ENCODE data around the gene CD46. TPM values are rescaled to one million over a fixed set of nuclear protein-coding genes. Genes with fewer than 3 reads are reported as not detected.
"Not testable (repeated sequence)": the region's sequence is repeated elsewhere in the genome, so short reads cannot be mapped to it uniquely, and the experiment has no call there.

The CD46 gene
- total RNA-seq, 1 experiment from 2014 or later: 184 TPM

DNA sequence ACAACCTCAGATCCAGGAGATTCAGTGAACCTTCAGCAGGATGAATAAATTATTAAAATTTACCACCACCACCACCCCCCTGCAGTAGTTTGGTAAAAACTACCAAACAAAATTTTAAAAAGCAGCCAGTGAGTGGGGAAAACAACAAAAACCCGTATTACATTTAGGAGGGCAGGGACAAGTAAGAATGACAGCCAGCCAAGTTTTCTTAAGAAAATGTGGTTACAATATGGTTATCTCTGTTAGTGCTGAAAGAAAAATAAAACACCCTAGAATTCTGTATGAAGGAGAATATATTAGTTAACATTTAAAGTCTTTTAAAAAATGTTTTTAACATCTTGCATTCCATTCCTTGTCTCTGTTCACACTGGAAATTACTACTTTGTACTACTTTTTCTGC, 14.7 kb downstream of the CD46 start:
- Mint-ChIP-seq H3K27ac (ENCODE audit: low read depth, unreplicated experiment) (peak overlapping the region; percentile 9), H3K4me3 (ENCODE audit: unreplicated experiment) (no peak overlapping the region), H3K9me3 (ENCODE audit: unreplicated experiment) (peaks cover under 1% of the 10 kb centered on the region), H3K36me3 (ENCODE audit: insufficient read depth, unreplicated experiment) (peaks cover 100% of the 10 kb centered on the region), H3K4me1 (ENCODE audit: insufficient read depth, unreplicated experiment) (no peaks in the 10 kb centered on the region), H3K27me3 (ENCODE audit: insufficient read depth, unreplicated experiment) (no peaks in the 10 kb centered on the region)
- ChIA-PET CTCF (interaction anchor here (1.5 kb wide), 1 partner anchor 9 kb away, joined by 3 read pairs; no protein-coding TSS in a partner anchor), POLR2A (interaction anchor here (0.8 to 4.5 kb wide), 5 partner anchors 10 to 25 kb away, joined by 3 to 26 read pairs (median 3); partner anchors contain the start of gene CD46)
- intact Hi-C loops (cut with micrococcal nuclease): no loop called here
- DNase-seq (ENCODE audit: unreplicated experiment): no peak
- BruUV-seq (replicated peaks): no TSS peak
- TF ChIP-seq, protein P1, sequence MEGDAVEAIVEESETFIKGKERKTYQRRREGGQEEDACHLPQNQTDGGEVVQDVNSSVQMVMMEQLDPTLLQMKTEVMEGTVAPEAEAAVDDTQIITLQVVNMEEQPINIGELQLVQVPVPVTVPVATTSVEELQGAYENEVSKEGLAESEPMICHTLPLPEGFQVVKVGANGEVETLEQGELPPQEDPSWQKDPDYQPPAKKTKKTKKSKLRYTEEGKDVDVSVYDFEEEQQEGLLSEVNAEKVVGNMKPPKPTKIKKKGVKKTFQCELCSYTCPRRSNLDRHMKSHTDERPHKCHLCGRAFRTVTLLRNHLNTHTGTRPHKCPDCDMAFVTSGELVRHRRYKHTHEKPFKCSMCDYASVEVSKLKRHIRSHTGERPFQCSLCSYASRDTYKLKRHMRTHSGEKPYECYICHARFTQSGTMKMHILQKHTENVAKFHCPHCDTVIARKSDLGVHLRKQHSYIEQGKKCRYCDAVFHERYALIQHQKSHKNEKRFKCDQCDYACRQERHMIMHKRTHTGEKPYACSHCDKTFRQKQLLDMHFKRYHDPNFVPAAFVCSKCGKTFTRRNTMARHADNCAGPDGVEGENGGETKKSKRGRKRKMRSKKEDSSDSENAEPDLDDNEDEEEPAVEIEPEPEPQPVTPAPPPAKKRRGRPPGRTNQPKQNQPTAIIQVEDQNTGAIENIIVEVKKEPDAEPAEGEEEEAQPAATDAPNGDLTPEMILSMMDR (IDR thresholded peaks at IDR 0.05; ENCODE audit: unreplicated experiment): no peak

DNA sequence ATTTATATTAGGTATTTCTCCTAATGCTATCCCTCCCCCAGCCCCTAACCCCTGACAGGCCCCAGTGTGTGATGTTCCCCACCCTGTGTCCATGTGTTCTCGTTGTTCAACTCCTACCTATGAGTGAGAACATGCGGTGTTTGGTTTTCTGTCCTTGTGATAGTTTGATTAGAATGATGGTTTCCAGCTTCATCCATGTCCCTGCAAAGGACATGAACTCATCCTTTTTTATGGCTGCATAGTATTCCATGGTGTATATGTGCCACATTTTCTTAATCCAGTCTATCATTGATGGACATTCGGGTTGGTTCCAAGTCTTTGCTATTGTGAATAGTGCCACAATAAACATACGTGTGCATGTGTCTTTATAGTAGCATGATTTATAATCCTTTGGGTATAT, 18.7 kb downstream of the CD46 start:
- CTCF ChIA-PET; intact Hi-C loops (cut with micrococcal nuclease); BruUV-seq (replicated peaks); H3K4me3 Mint-ChIP-seq (ENCODE audit: unreplicated experiment); H3K27me3 Mint-ChIP-seq (ENCODE audit: insufficient read depth, unreplicated experiment); POLR2A ChIA-PET; H3K27ac Mint-ChIP-seq (ENCODE audit: low read depth, unreplicated experiment); H3K4me1 Mint-ChIP-seq (ENCODE audit: insufficient read depth, unreplicated experiment); H3K9me3 Mint-ChIP-seq (ENCODE audit: unreplicated experiment); DNase-seq (ENCODE audit: unreplicated experiment): not testable (repeated sequence)
- peaks cover 94% of the 10 kb centered on the region for H3K36me3 Mint-ChIP-seq (ENCODE audit: insufficient read depth, unreplicated experiment)

DNA sequence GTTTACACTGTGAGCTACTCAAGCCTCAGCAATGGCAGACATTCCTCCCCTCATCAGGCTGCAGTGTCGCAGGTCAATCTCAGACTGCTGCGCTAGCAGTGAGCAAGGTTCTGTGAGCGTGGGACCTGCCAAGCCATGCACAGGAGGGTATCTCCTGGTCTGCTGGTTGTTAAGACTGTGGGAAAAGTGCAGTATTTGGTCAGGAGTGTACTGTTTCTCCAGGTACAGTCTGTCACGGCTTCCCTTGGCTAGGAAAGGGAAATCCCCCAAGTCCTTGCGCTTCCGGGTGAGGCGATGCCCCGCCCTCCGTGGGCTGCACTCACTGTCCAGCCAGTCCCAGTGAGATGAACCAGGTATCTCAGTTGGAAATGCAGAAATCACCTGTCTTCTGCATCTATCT, 24.2 kb downstream of the CD46 start:
- DNase-seq (ENCODE audit: unreplicated experiment); H3K4me1 Mint-ChIP-seq (ENCODE audit: insufficient read depth, unreplicated experiment); H3K4me3 Mint-ChIP-seq (ENCODE audit: unreplicated experiment); H3K27me3 Mint-ChIP-seq (ENCODE audit: insufficient read depth, unreplicated experiment); intact Hi-C loops (cut with micrococcal nuclease); H3K27ac Mint-ChIP-seq (ENCODE audit: low read depth, unreplicated experiment); BruUV-seq (replicated peaks): not testable (repeated sequence)
- ChIA-PET POLR2A (interaction anchor here (0.7 to 3.3 kb wide), 3 partner anchors 10 to 121 kb away, joined by 4 to 20 read pairs (median 16); partner anchors contain the start of gene CD46), CTCF (interaction anchor here (0.9 to 4.1 kb wide), 7 partner anchors 9 to 93 kb away, joined by 3 to 23 read pairs (median 3); no protein-coding TSS in a partner anchor)
- H3K9me3 Mint-ChIP-seq (ENCODE audit: unreplicated experiment): peaks cover 24% of the 10 kb centered on the region
- peaks cover 67% of the 10 kb centered on the region for H3K36me3 Mint-ChIP-seq (ENCODE audit: insufficient read depth, unreplicated experiment)

DNA sequence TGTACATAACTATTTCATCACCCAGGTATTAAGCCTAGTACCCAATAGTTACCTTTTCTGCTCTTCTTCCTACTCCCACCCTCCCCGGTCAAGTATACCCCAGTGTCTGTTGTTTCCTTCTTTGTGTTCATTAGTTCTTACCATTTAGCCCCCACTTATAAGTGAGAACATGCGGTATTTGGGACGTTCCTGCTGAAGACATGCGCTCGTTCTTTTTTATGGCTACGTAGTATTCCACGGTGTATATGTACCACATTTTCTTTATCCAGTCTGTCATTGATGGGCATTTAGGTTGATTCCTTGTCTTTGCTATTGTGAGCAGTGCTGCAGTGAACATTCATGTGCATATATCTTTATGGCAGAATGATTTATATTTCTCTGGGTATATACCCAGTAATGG, 25.6 kb downstream of the CD46 start:
- H3K27ac Mint-ChIP-seq (ENCODE audit: low read depth, unreplicated experiment); H3K4me3 Mint-ChIP-seq (ENCODE audit: unreplicated experiment); H3K27me3 Mint-ChIP-seq (ENCODE audit: insufficient read depth, unreplicated experiment); DNase-seq (ENCODE audit: unreplicated experiment); BruUV-seq (replicated peaks); intact Hi-C loops (cut with micrococcal nuclease); H3K4me1 Mint-ChIP-seq (ENCODE audit: insufficient read depth, unreplicated experiment): not testable (repeated sequence)
- peaks cover 16% of the 10 kb centered on the region for H3K9me3 Mint-ChIP-seq (ENCODE audit: unreplicated experiment)
- H3K36me3 Mint-ChIP-seq (ENCODE audit: insufficient read depth, unreplicated experiment): peaks cover 66% of the 10 kb centered on the region
- ChIA-PET POLR2A (interaction anchor here (1.2 to 3.3 kb wide), 4 partner anchors 8 to 23 kb away, joined by 3 to 20 read pairs (median 12); partner anchors contain the start of gene CD46), CTCF (interaction anchor here (1.3 to 4.1 kb wide), 2 partner anchors 15 to 19 kb away, joined by 3 to 23 read pairs; no protein-coding TSS in a partner anchor)

DNA sequence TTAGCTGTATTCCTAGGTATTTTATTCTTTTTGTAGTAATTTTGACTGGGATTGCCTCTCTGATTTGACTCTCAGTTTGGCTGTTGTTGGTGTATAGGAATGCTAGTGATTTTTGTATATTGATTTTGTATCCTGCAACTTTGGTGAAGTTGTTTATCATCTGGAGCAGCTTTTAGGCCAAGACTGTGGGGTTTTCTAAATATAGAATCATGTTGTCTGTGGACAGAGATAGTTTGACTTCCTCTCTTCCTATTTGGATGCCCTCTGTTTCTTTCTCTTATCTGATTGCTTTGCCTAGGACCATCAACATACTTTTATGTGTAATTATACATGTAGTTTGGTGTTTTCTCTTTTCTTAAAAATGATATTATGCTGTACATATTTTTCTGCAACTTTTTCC, 27.2 kb downstream of the CD46 start:
- CTCF ChIA-PET: interaction anchor here (0.6 to 4.1 kb wide), 3 partner anchors 18 to 74 kb away, joined by 3 to 23 read pairs (median 4); no protein-coding TSS in a partner anchor
- Mint-ChIP-seq H3K9me3 (ENCODE audit: unreplicated experiment) (peaks cover 16% of the 10 kb centered on the region), H3K4me1 (ENCODE audit: insufficient read depth, unreplicated experiment) (peaks cover 4% of the 10 kb centered on the region), H3K4me3 (ENCODE audit: unreplicated experiment) (no peak overlapping the region), H3K27ac (ENCODE audit: low read depth, unreplicated experiment) (no peak overlapping the region), H3K27me3 (ENCODE audit: insufficient read depth, unreplicated experiment) (no peaks in the 10 kb centered on the region), H3K36me3 (ENCODE audit: insufficient read depth, unreplicated experiment) (peaks cover 63% of the 10 kb centered on the region)
- TF ChIP-seq, protein P1 (IDR thresholded peaks at IDR 0.05; ENCODE audit: unreplicated experiment): no peak
- POLR2A ChIA-PET: interaction anchor here (1.7 to 3.3 kb wide), 2 partner anchors 8 to 25 kb away, joined by 9 to 16 read pairs; partner anchors contain the start of gene CD46
- DNase-seq (ENCODE audit: unreplicated experiment): no peak
- BruUV-seq (replicated peaks): no TSS peak
- intact Hi-C loops (cut with micrococcal nuclease): no loop called here

All from MCF 10A (cell line).